ENCODE measurements around the gene TRIO. TPM values are rescaled to one million over a fixed set of nuclear protein-coding genes. Genes with fewer than 3 reads are reported as not detected.
"Not testable (repeated sequence)": the region's sequence is repeated elsewhere in the genome, so short reads cannot be mapped to it uniquely, and the experiment has no call there.

TRIO gene
- total RNA-seq, 2 donors from 2014 or later, result 50.4 to 60.8 TPM

GRCh38 chr5:14366763-14367162, 223.6 kb downstream of the TRIO start:
- no peak for DNase-seq
- ATAC-seq, result no peak
- intact Hi-C loops (cut with DNase I), result no loop called here

GRCh38 chr5:14367364-14367763, 224.2 kb downstream of the TRIO start:
- intact Hi-C loops (cut with DNase I), result no loop called here
- no peak for DNase-seq

GRCh38 chr5:14369780-14370179, 226.6 kb downstream of the TRIO start:
- intact Hi-C loops (cut with DNase I), result no loop called here
- ATAC-seq (no peak), DNase-seq (no peak)

More at GRCh38 chr5:14367364-14367763, 224.2 kb downstream of the TRIO start:
- ATAC-seq, result no peak

GRCh38 chr5:14370386-14370785, 227.2 kb downstream of the TRIO start:
- ATAC-seq, result no peak
- intact Hi-C loops (cut with DNase I), result no loop called here

GRCh38 chr5:14373685-14374084, 230.5 kb downstream of the TRIO start:
- ATAC-seq, result no peak
- intact Hi-C loops (cut with DNase I), result no loop called here

More at GRCh38 chr5:14370386-14370785, 227.2 kb downstream of the TRIO start:
- DNase-seq, result no peak

GRCh38 chr5:14374100-14374499, 231.0 kb downstream of the TRIO start:
- ATAC-seq (no peak), DNase-seq (no peak)
- intact Hi-C loops (cut with DNase I), result no loop called here

More at GRCh38 chr5:14373685-14374084, 230.5 kb downstream of the TRIO start:
- no peak for DNase-seq

- intact Hi-C loops (cut with DNase I), result no loop called here
- no peak for ATAC-seq
- no peak for DNase-seq
Observed at GRCh38 chr5:14376789-14377188, 233.6 kb downstream of the TRIO start.

- ATAC-seq (peak in 1 of 2 donors; percentile 45), DNase-seq (no peak)
Observed at GRCh38 chr5:14379739-14380497, 236.8 kb downstream of the TRIO start.

GRCh38 chr5:14380712-14381111, 237.6 kb downstream of the TRIO start:
- no peak for DNase-seq
- no peak for ATAC-seq
- intact Hi-C loops (cut with DNase I), result no loop called here

More at GRCh38 chr5:14379739-14380497, 236.8 kb downstream of the TRIO start:
- intact Hi-C loops (cut with DNase I), result no loop called here

- intact Hi-C loops (cut with DNase I), result no loop called here
- DNase-seq (no peak), ATAC-seq (no peak)
Observed at GRCh38 chr5:14382640-14383039, 239.5 kb downstream of the TRIO start.

- ATAC-seq (no peak), DNase-seq (no peak)
- intact Hi-C loops (cut with DNase I), result no loop called here
Observed at GRCh38 chr5:14383923-14384322, 240.8 kb downstream of the TRIO start.

- ATAC-seq (no peak), DNase-seq (no peak)
- intact Hi-C loops (cut with DNase I), result no loop called here
Observed at GRCh38 chr5:14385019-14385418, 241.9 kb downstream of the TRIO start.

GRCh38 chr5:14386884-14387624, 243.9 kb downstream of the TRIO start:
- intact Hi-C loops (cut with DNase I), result no loop called here
- DNase-seq, result no peak
- ATAC-seq, result no peak

- intact Hi-C loops (cut with DNase I), result no loop called here
- ATAC-seq (no peak), DNase-seq (no peak)
Observed at GRCh38 chr5:14388741-14389140, 245.6 kb downstream of the TRIO start.

- ATAC-seq; DNase-seq; intact Hi-C loops (cut with DNase I): not testable (repeated sequence)
Observed at GRCh38 chr5:14392552-14392951, 249.4 kb downstream of the TRIO start.

- ATAC-seq, result peak; percentile 15 to 82
- no peak for DNase-seq
- intact Hi-C loops (cut with DNase I), result no loop called here
Observed at GRCh38 chr5:14394365-14394764, 251.2 kb downstream of the TRIO start.

GRCh38 chr5:14395411-14395810, 252.3 kb downstream of the TRIO start:
- DNase-seq, result no peak
- ATAC-seq, result no peak
- intact Hi-C loops (cut with DNase I), result loop anchor here in 1 of 2 donors (5.0 kb wide), 1 partner anchor 252 kb away; no protein-coding TSS in a partner anchor

- no peak for ATAC-seq
- intact Hi-C loops (cut with DNase I), result loop anchor here in 1 of 2 donors (5.0 kb wide), 1 partner anchor 251 kb away; no protein-coding TSS in a partner anchor
- DNase-seq, result no peak
Observed at GRCh38 chr5:14396066-14396465, 252.9 kb downstream of the TRIO start.

- ATAC-seq (no peak), DNase-seq (no peak)
- intact Hi-C loops (cut with DNase I), result loop anchor here in 1 of 2 donors (5.0 kb wide), 1 partner anchor 251 kb away; no protein-coding TSS in a partner anchor
Observed at GRCh38 chr5:14396737-14397136, 253.6 kb downstream of the TRIO start.

GRCh38 chr5:14397717-14398116, 254.6 kb downstream of the TRIO start:
- ATAC-seq, result peak; percentile 43 to 73

More at GRCh38 chr5:14397717-14398116, 254.6 kb downstream of the TRIO start:
- intact Hi-C loops (cut with DNase I), result loop anchor here in 1 of 2 donors (5.0 kb wide), 1 partner anchor 250 kb away; no protein-coding TSS in a partner anchor
- no peak for DNase-seq

Data from left cardiac atrium (tissue), 4 donors.